ENCODE results near the gene HECW1.
"Not testable (repeated sequence)": the region's sequence is repeated elsewhere in the genome, so short reads cannot be mapped to it uniquely, and the experiment has no call there.

The HECW1 gene

DNA sequence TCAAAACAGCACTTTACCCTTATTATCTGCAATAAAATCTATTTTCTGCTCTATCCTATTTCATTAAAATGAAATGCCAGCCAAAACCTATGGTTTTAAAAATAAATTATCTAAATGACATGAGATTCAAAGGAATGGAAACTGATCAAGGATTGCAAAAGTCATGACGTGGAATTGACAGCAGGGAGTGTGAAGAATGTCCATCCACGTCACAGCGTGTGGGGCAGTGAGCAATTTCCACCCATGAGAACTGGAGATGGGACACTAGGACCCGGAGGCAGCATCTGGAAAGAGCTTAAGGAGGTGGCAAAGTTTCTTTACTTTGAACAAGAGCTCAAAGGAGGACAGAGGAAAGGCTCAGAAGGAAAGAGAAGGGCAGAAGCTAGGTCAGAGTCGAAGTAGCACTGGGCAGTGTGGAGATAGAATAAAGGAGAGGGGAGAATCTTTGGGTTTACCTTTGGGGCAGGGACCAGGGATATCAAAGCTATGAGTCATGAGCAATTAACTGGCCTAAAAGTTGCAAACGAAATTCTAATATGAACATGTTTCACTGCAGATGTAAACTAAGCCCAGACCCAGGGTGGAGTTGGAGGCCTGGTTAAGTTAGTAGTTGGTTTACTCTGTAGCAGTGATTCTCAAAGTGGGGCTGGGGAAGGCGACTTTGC, 445.5 kb downstream of the HECW1 start:
- no peak for DNase-seq

GRCh38 chr7:43559171-43559945, 446.9 kb downstream of the HECW1 start:
- no peak for DNase-seq

- no peak for DNase-seq
Observed at GRCh38 chr7:43559946-43560335, 447.5 kb downstream of the HECW1 start.

DNA sequence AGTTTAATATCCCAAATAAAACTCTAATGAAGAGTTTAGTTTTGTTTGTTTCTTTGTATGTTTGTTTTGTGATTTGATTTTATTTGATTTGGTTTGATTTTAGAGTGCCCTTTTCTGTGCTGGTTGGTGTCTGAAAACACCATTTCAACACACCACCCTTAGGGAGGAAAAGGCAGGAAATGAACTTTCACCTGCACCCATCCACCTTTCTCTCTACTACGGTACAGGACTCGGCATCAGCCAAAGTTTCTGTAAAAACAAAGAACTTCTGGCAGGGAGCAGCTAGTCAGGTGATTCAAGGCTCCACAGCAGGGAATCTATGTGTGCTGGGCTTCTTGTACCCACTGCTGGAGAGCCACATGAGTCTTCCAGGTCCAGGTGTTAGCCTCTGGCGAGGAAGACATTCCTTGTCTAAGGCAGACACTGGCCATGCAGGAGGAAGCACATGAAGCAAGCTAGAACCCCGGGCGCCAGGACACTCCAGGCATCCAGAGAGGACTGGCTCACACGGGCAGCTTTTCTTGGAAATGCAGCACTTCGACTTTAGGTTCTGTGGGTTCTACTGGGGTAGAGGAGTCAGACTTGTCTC, 448.4 kb downstream of the HECW1 start:
- DNase-seq, result no peak

GRCh38 chr7:43562383-43562782, 449.9 kb downstream of the HECW1 start:
- DNase-seq, result no peak

DNA sequence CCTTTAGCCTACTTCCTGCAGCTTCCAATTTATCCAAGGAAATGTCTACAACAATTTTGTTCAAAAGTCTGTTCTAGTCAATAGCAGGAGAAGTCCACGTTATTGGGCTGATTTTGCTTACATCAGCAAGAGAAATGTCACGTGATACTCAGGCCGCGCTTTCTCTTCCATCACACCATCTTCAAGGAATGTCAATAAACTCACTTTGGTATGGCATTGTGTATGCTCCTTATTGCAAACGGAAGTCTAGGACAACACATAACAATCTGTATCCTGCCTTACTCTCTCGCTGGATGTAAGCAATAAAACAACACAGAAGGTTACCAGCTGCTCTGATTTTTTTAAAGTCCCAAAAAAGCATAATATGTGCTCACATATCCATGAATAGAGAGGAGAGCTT, 453.3 kb downstream of the HECW1 start:
- DNase-seq, result no peak

GRCh38 chr7:43568529-43568928, 456.1 kb downstream of the HECW1 start:
- DNase-seq, result peak; percentile 82

- DNase-seq, result peak; percentile 53
Observed at GRCh38 chr7:43569424-43569823, 457.0 kb downstream of the HECW1 start.

GRCh38 chr7:43570688-43571365, 458.4 kb downstream of the HECW1 start:
- DNase-seq, result no peak

GRCh38 chr7:43572516-43573049, 460.1 kb downstream of the HECW1 start:
- peak; percentile 100 for DNase-seq

GRCh38 chr7:43573832-43574231, 461.4 kb downstream of the HECW1 start:
- not testable (repeated sequence) for DNase-seq

- no peak for DNase-seq
Observed at GRCh38 chr7:43575506-43575905, 463.1 kb downstream of the HECW1 start.

DNA sequence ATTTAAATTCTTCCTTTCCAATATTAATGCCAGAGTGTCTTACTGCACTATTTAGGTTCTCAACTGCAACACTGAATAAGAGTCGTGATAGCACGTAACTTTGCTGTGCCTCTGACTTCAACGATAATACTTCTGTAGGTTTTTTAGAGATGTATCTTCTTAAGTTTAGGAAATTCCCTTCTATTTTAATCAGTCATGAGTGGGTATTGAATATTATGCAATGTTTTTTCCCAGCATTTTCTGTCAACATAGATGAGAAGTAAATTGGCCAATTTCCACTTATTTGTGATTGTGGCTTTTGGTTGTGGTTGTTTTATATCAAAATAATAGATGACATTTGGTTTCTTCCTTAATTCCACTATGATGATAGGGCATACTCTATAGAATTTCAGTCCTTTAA, 463.8 kb downstream of the HECW1 start:
- no peak for DNase-seq

- DNase-seq, result peak; percentile 78
Observed at GRCh38 chr7:43577485-43577951, 465.1 kb downstream of the HECW1 start.

DNA sequence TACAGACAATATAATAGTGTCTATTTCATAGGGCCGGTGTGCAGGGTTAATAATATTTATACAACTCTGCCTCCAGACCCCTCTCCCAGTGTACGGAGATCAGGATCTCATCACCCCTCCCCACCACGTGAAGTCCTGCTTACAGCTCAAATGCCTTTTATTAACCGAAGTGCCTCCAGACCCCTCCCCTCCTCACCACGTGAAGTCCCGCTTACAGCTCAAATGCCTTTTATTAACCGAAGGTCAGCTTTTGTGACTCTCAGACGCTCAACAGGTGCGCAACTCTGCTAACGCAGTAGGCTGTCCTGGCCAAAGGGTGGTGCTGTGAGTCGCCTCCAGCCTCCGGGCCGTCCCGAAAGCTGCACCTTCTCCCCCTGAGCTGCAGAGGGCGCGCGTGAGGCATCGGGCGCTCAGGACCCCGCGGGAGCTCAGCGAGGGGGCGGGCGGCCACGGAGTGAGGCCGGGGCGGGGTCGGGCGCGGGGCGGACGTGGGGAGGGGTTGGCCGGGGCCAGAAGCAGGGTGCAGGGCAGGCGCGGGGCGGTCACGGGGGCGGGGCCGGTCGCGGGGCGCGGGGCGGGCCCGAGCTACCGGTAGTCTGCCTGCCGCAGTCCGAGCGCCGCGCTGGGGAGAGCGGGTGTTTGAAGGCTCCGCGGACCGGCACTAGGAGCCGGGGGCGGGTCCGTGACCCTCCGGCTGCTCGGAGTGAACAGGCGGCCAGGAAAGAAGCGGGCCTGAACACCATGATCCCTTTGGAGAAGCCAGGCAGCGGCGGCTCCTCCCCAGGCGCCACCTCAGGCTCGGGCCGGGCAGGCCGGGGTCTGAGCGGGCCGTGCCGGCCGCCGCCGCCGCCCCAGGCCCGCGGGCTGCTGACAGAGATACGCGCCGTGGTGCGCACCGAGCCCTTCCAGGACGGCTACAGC, 470.3 kb downstream of the HECW1 start, which contains the start of gene STK17A:
TSS of gene STK17A (plus strand) at position 606 of the 921 bp plus-strand sequence. CDS start at position 742, 136 bp downstream.
- peak; percentile 91 for DNase-seq

- DNase-seq, result peak; percentile 55
Observed at GRCh38 chr7:43583424-43584194, 471.2 kb downstream of the HECW1 start.

GRCh38 chr7:43584195-43584586, 471.7 kb downstream of the HECW1 start:
- DNase-seq, result peak; percentile 69

GRCh38 chr7:43584733-43585132, 472.3 kb downstream of the HECW1 start:
- DNase-seq, result not testable (repeated sequence)

DNA sequence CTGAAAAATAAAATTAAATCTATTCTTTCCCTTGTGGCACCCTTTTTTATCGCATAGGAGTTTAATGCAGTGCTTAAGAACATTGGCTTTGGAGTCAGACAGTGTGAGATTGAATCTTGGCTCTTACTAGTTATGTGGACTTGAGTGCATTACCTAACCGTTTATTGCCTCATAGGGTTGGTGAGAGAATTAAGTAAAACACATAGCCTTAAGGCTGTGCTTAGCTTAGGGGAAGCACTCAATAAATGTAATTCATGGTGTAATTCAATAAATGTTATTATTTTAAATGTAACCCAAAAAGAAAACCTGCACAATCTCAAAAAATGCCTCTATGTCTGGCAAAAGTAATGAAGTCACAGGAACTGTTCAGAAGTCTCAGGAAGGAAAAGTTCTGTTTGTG, 473.1 kb downstream of the HECW1 start:
- peak; percentile 73 for DNase-seq

DNA sequence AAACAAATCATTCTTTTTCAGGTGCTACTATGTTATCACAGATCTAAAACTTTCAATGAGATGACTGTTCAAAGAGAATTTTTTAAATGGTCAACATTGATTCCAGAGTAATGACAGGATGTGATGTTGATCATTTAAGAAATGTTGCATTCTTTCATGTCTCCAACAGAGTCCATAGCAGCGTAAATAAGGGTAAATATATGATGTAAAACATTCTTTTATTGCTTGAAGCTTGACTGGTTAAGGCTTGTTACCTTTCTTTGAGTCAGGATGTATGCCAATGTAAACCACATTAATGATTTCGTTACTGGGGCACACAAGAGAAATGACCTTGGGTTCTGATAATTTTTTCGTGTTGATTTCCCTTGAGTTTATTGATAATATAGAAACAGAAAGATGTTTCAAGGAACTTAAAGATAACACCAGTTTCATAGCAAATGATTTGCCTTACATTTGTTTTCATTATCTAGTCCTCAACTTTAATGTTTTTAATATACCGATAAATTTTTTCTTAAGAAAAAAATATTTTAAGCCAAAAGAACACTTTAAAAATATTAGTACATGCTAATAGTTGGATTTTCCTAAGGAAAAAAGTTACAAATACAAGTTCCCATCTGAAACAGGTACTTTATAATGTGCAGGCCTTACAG, 473.9 kb downstream of the HECW1 start:
- DNase-seq, result peak; percentile 56

Data from NCI-H226 (cell line).